Measurements from ENCODE around the gene KCNRG.
A peak's percentile ranks its signal among the peaks of the same experiment; 100 is the strongest.
"Not testable (repeated sequence)": the region's sequence is repeated elsewhere in the genome, so short reads cannot be mapped to it uniquely, and the experiment has no call there.

KCNRG gene

GRCh38 chr13:50015258-50015657 lies at the start of gene KCNRG:
KCNRG (plus strand) TSS chr13:50015444; CDS start chr13:50015494, 50 bp downstream.
- DNase-seq: no peak

DNA sequence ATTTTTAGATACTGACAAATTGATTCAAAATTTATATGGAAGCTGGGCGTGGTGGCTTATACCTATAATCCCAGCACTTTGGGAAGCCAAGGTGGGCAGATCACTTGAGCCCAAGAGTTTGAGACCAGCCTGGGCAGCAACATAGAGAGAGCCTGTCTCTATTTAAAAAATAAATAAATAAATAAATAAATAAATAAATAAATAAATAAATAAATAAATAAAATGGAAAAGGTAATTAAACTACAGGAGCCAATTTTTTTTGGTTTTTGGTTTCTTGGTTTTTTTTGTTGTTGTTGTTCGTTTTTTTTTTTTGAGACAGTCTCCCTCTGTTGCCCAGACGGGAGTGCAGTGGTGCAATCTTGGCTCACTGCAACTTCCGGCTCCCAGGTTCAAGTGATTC lies 47.8 kb upstream of the KCNRG start:
- DNase-seq: no peak

DNA sequence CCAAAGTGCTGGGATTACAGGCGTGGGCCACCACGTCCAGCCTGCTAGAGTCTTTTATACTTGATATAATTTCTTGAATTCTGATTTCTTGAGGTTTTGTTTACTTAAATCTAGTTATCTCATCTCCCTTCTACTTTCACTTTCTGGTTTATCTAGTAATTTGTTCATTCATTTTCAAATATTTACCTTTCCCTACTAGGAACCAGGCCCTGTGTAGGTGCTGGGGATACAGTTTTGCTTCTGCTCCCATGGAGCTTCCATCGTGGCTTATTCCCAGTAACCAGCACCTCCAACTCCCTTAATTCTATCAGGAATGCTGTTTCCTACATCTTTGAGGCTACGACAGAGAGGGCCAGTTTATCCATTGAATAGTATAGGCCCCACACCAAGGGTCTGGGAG lies 42.5 kb upstream of the KCNRG start:
- DNase-seq: no peak

DNA sequence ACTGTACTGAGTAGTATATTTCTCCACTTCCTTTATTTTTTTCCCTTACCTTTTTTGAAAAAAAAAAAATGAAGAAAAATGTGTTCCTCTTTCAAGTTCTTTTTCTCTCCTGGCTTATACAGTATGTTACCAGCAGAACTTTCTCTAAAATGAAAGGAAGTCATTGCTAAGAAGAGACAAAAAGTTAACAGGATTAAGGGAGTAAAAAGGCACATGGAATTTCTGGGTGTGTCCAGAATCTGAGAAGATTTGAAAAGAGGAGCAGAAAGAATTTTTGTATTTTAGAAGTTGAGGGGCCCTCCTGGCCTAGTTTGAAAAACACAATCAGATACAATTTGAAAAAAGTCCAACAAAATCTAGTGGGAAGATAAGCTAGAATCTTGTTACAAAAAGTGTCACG lies 39.4 kb upstream of the KCNRG start:
- no peak for DNase-seq

GRCh38 chr13:49976314-49977258 lies 38.7 kb upstream of the KCNRG start:
- DNase-seq: peak in 10 of 14 donors; percentile 3 to 64 (median 24)

DNA sequence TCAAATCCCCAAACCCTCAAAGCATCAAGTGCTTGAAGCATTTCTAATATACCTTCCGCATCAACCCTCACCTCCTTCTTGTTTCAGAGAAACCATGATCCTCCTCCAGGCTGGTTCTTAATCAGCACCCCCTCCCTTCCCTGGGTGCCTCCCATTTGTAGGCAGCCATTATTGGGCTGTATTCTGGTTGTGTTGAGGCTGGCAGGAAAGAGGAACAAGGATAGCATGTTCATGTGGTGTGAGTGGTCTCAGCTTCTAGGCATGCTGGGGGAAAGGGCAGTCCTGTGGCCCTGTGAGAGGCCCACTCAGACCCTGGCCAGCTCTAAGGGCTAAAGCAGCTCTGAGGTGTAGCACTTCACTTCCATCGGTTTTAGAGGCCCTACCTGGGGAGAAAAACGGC lies 37.3 kb upstream of the KCNRG start:
- no peak for DNase-seq

GRCh38 chr13:49980266-49980665 lies 35.0 kb upstream of the KCNRG start:
- no peak for DNase-seq

GRCh38 chr13:49985129-49985528 lies 30.1 kb upstream of the KCNRG start:
- peak in 1 of 14 donors; percentile 36 for DNase-seq

DNA sequence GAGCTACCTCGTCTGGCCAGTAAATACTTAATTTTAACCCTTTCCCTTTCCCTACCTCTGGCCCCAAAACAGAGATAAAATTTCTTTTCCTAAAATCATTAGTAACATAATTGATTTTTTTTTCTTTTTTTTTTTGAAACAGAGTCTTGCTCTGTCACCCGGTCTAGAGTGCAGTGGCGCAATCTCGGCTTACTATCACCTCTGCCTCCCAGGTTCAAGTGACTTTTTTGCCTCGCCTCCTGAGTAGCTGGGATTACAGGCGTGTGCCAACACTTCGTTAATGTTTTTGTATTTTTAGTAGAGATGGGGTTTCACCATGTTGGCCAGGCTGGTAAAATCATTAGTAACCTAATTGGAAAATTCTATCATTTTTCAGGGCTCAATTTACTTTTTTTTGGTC lies 28.8 kb upstream of the KCNRG start:
- DNase-seq: no peak

- DNase-seq: not testable (repeated sequence)
Observed at GRCh38 chr13:49990612-49991011, 24.6 kb upstream of the KCNRG start.

DNA sequence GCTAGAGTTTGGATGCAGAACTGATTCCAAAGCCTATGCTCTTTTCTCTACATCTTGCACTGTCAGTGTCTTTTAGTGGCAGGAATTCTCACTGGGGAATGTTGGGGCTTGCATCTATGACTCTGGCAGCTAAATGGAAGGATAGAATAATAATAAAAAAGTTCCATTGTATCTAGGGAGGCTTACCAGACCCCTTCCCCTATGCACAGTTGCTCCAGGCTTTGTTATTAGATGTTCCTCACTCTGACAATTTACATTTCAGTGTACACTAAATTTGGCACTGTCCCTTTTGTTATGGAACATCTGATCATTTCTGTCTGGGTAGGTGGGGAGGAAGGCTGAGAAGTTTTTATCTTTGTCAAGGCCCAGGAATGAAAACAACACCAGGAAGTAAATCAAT lies 22.1 kb upstream of the KCNRG start:
- DNase-seq: no peak

DNA sequence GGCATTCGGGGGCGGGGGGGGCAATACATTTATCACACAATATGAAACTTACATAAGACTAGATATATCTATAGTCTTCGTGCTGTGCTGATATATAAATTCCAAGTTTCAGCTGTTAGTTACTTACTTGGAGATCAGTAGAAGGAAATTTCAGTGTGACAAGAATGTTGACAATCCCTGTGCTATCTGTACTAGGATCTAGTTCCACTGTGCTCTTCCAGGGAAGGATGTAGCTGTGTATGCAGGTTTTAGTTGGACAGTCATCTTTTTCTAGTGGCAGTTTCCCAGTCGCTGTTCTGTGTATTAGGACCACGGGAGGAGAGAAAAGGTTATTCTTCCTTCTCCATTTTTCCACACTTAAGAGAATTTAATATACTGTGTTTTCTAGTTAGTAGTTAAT lies 21.6 kb upstream of the KCNRG start:
- no peak for DNase-seq

GRCh38 chr13:49995625-49996101 lies 19.6 kb upstream of the KCNRG start:
- peak in 1 of 14 donors; percentile 22 for DNase-seq

DNA sequence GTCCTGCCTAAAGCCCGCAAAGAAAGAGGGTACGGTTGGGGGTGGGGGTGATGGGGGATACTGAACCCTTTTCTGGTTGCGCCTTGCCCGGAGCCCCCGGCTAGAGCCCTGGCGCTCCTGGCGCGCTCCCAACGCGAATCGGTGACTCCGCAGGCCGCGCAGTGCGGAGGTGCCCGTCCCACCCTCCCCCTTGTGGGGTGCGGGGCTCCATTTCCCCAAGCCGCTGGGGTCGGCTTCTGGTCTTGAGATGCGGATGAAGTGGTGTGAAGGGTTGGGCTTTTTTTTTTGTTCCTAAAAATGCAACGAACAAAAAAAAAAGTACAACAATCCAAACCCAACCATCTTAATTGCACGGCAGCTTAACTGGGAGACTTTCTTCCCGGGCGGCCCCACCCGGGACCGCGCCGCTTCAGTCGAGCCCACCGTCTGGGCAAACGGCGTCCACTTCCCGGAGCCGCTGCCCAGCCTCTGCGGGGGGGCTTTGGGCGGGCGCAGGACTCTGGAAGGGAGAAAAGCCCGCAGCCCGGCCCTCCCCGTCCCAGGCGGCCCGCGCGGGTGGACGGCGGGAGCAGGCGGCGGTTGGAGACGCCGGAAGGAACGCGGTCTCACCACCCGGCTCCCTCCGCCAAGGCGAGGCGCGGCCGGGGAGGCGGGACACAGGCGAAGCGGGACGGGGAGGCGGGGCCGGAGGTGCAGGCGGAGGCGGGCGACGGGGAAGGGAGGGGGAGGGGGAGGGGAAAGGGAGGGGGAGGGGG lies 18.9 kb upstream of the KCNRG start:
- peak; percentile 38 to 91 (median 86) for DNase-seq

DNA sequence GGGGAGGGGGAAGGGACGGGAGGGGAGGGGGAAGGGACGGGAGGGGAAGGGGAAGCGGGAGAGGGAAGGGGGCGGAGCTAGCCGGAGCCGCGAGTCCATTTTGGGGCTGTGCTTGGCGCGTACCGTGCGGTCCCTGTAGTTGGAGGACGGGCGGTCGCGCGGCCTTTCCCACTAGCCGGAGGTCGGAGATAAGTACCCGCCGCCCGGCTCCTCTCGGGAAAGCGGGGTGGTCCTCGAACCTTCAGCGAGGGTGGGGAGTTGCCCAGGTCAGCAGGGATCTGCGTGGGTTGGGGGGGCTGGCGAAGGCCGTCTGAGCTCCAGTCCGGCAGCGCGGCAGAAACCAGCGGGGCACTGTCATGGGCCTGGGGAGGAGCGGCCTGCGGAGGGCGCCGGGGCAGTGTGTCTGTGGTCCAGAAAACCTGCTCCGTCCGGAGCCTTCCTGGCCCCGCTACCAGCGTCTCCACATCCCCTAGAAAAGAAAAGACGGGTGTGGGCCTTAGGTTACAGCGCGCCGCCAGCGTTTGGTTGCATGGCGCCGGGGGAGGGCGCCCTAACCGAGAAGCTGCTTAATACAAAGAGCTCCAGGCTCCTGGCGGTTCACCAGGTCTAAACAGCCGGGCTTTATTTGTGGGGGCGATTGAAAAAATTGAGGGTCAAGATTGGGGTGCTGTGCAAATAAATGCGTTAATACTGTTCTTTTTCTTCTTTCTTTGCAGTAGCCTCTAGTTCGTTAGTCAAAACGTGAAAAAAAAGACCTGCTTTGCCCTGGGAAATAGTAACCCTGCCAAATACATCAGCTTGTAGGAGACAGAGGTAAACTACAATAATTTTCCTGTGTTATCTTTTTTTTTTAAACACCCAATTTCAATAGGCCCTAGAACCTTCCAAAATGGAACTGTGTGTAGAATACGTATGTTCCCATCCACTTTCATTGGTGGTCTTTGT lies 18.0 kb upstream of the KCNRG start, which contains the start of gene TRIM13:
Gene TRIM13, plus strand, starts transcription at position 92 of the 945 bp plus-strand sequence. CDS start 14,899 bp downstream, outside the sequence.
- DNase-seq: peak in 13 of 14 donors; percentile 58 to 96 (median 93)

DNA sequence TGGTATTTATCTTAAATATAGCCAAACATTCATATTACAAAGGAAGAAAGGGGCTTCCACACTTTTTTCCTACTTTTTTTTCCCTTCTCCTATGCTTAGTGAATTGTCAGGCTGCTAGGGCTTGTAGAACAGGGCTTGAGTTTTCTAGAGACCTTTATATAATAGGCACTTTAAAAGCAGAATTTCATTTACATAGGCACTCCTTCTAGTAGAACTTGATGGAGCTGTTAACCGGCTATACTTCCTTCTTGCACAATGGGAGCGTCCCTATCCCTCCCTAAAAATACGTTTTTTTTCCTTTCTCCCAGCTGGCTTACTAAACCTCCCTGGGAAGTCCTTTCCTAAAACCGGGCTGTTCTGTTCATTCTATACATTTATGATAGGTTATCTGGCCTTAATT lies 17.3 kb upstream of the KCNRG start:
- no peak for DNase-seq

DNA sequence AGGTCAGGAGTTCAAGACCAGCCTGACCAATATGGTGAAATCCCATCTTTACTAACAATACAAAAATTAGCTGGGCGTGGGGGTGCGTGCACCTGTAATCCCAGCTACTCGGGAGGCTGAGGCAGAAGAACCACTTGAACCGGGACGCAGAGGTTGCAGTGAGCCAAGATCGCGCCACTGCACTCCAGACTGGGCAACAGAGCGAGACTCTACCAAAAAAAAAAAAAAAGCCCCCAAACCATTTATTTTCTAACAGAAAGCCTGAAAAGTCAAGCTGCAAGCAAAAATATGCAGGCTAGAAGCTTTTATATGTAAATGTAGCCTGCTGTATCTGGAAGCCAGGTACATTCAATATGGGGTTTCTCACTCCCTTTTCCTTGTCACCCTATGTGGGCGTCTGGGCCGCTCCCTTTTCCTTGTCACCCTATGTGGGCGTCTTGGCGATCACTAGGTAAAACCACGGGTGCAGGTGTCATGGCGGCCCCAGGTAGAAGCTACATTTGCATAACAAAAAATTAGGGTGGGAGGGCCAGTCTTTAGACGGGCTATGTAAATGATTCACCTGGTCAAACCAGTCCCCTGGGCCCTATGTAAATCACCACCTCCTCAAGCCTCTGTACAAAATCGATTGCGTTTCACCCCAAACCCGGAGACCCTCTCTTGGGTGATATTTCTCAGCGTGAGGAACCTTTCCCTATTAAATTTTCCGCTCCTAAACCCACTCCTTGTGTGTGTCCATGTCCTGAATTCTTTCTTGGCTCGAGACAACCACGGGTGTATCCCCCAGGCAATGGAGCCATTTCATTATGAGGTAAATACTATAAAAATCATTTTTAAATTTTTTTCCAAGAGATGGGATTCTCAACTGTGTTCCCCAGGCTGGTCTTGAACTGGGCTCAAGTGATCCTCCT lies 16.3 kb upstream of the KCNRG start:
- DNase-seq: no peak

- no peak for DNase-seq
Observed at GRCh38 chr13:50001287-50001686, 14.0 kb upstream of the KCNRG start.

DNA sequence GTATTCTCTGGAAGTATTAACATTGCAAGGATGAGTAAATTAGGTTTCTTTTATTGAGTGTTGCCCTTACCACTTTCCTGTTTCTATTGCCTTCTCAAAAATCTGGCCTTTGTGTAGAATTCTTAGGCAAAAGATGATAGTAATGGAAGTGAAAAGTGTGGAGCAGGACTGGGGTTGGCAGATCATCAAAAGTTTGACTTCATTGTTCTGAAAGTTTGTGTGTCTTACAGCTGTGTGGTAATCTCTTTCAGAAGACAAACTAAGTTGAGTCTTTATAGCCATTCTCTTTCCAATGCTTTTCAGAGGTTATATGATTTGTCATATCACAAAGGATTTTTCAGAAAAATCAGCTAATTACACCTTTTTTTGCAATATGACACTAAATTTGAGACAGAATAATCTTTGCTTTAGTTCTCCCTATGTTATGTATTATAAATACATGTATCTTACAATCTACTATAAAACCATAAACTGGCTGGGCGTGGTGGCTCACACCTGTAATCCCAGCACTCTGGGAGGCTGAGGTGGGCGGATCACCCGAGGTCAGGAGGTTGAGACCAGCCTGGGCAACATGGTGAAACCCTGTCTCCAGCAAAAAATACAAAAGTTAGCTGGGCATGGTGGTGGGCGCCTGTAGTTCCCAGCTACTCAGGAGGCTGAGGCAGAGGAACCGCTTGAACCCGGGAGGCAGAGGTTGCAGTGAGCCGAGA lies 8.7 kb upstream of the KCNRG start:
- no peak for DNase-seq

- no peak for DNase-seq
Observed at GRCh38 chr13:50011461-50011860, 3.8 kb upstream of the KCNRG start.

Data from C1 segment of cervical spinal cord (tissue), 14 donors.